Stimulated activated CD8-positive, alpha-beta memory T cell treated with anti-CD3 and anti-CD28 coated beads, Interleukin-2, amount 100 ng/mL, for 48 hours (primary cell): ENCODE data around the gene LPP.
A peak's percentile ranks its signal among the peaks of the same experiment; 100 is the strongest.

ENCODE experiments used
- DNase-seq, 2 donors: peaks; one replicate each; pipeline ENCODE4 v3.0.0-alpha.2; 2020; ENCODE audit warnings: low read depth in 2 of 2

LPP gene

GRCh38 chr3:188299068-188299467 is 145.1 kb downstream of the LPP start:
- peak in 1 of 2 donors; percentile 38 for DNase-seq

- no peak for DNase-seq
Observed at GRCh38 chr3:188299708-188300107, 145.8 kb downstream of the LPP start.

- no peak for DNase-seq
Observed at GRCh38 chr3:188301147-188301546, 147.2 kb downstream of the LPP start.

- no peak for DNase-seq
Observed at GRCh38 chr3:188303286-188303799, 149.4 kb downstream of the LPP start.

- no peak for DNase-seq
Observed at GRCh38 chr3:188303823-188304222, 149.9 kb downstream of the LPP start.

GRCh38 chr3:188304501-188304900 is 150.5 kb downstream of the LPP start:
- no peak for DNase-seq

- DNase-seq: no peak
Observed at GRCh38 chr3:188305220-188305619, 151.3 kb downstream of the LPP start.

- no peak for DNase-seq
Observed at GRCh38 chr3:188306435-188307005, 152.6 kb downstream of the LPP start.

GRCh38 chr3:188309437-188310269 is 155.7 kb downstream of the LPP start:
- DNase-seq: no peak

- no peak for DNase-seq
Observed at GRCh38 chr3:188310270-188310710, 156.3 kb downstream of the LPP start.

- DNase-seq: no peak
Observed at GRCh38 chr3:188315553-188315952, 161.6 kb downstream of the LPP start.

GRCh38 chr3:188316021-188316722 is 162.2 kb downstream of the LPP start:
- DNase-seq: no peak

GRCh38 chr3:188316723-188317070 is 162.7 kb downstream of the LPP start:
- DNase-seq: no peak

- DNase-seq: no peak
Observed at GRCh38 chr3:188319569-188319968, 165.6 kb downstream of the LPP start.

- no peak for DNase-seq
Observed at GRCh38 chr3:188320757-188321156, 166.8 kb downstream of the LPP start.

GRCh38 chr3:188321258-188321657 is 167.3 kb downstream of the LPP start:
- no peak for DNase-seq

GRCh38 chr3:188322135-188322887 is 168.4 kb downstream of the LPP start:
- no peak for DNase-seq

GRCh38 chr3:188323067-188323842 is 169.3 kb downstream of the LPP start:
- no peak for DNase-seq

- no peak for DNase-seq
Observed at GRCh38 chr3:188326111-188326510, 172.2 kb downstream of the LPP start.

- no peak for DNase-seq
Observed at GRCh38 chr3:188326968-188327367, 173.0 kb downstream of the LPP start.

GRCh38 chr3:188327433-188327832 is 173.5 kb downstream of the LPP start:
- DNase-seq: no peak
